ENCODE results near the gene GSTT4.

Gene GSTT4

GRCh38 chr22:24027389-24027975 is 22.2 kb upstream of the GSTT4 start:
- no peak overlapping the region for H2AFZ ChIP-seq (ENCODE audit: low read depth, low read length)
- H3K4me2 ChIP-seq (ENCODE audit: insufficient read depth, low read length) = no peak overlapping the region
- TF ChIP-seq EZH2 (IDR thresholded peaks at IDR 0.05; ENCODE audit: borderline replicate concordance, low read depth, low read length, severe bottlenecking) = no peak
- no peak for TF ChIP-seq CTCF (IDR thresholded peaks at IDR 0.05; ENCODE audit: borderline replicate concordance, extremely low read depth, low read length, poor library complexity, severe bottlenecking)
- ATAC-seq (ENCODE audit: insufficient read depth, low read depth) (no peak), DNase-seq (no peak)
- H3K79me2 ChIP-seq (ENCODE audit: insufficient read depth, low read length) = peaks cover 98% of the 10 kb centered on the region
- no peaks in the 10 kb centered on the region for H3K4me1 ChIP-seq (ENCODE audit: insufficient read depth, low read length)
- peaks cover 17% of the 10 kb centered on the region; the same call in 1 of the 2 replicates for H3K36me3 ChIP-seq (ENCODE audit: insufficient read depth, low read length)
- H3K9ac ChIP-seq (ENCODE audit: low read depth, low read length) = no peak overlapping the region
- no peak overlapping the region for H3K27ac ChIP-seq (ENCODE audit: low read length)
- H3K9me3 ChIP-seq (ENCODE audit: insufficient read depth, low read length, severe bottlenecking) = no peaks in the 10 kb centered on the region
- no peak overlapping the region for H3K4me3 ChIP-seq (ENCODE audit: low read depth in 1 of 2, low read length in 2 of 2)
- H3K27me3 ChIP-seq (ENCODE audit: insufficient read depth, low read length, poor library complexity) = no peaks in the 10 kb centered on the region
- H4K20me1 ChIP-seq (ENCODE audit: insufficient read depth, low read length) = peaks cover 33% of the 10 kb centered on the region

GRCh38 chr22:24026733-24027132 is 21.5 kb upstream of the GSTT4 start:
- no peak overlapping the region for H3K4me2 ChIP-seq (ENCODE audit: insufficient read depth, low read length)
- H3K36me3 ChIP-seq (ENCODE audit: insufficient read depth, low read length) = peaks cover 17% of the 10 kb centered on the region; the same call in 1 of the 2 replicates
- ATAC-seq (ENCODE audit: insufficient read depth, low read depth) = no peak
- no peaks in the 10 kb centered on the region for H3K9me3 ChIP-seq (ENCODE audit: insufficient read depth, low read length, severe bottlenecking)
- no peak overlapping the region for H3K4me3 ChIP-seq (ENCODE audit: low read depth in 1 of 2, low read length in 2 of 2)
- H2AFZ ChIP-seq (ENCODE audit: low read depth, low read length) = no peak overlapping the region
- no peaks in the 10 kb centered on the region for H3K4me1 ChIP-seq (ENCODE audit: insufficient read depth, low read length)
- no peaks in the 10 kb centered on the region for H3K27me3 ChIP-seq (ENCODE audit: insufficient read depth, low read length, poor library complexity)
- peaks cover 98% of the 10 kb centered on the region for H3K79me2 ChIP-seq (ENCODE audit: insufficient read depth, low read length)
- no peak overlapping the region for H3K27ac ChIP-seq (ENCODE audit: low read length)
- H4K20me1 ChIP-seq (ENCODE audit: insufficient read depth, low read length) = peaks cover 35% of the 10 kb centered on the region
- TF ChIP-seq EZH2 (IDR thresholded peaks at IDR 0.05; ENCODE audit: borderline replicate concordance, low read depth, low read length, severe bottlenecking) (no peak), CTCF (IDR thresholded peaks at IDR 0.05; ENCODE audit: borderline replicate concordance, extremely low read depth, low read length, poor library complexity, severe bottlenecking) (no peak)
- no peak overlapping the region for H3K9ac ChIP-seq (ENCODE audit: low read depth, low read length)
- no peak for DNase-seq

- H3K36me3 ChIP-seq (ENCODE audit: insufficient read depth, low read length) = peaks cover 15% of the 10 kb centered on the region; the same call in 1 of the 2 replicates
- H3K4me2 ChIP-seq (ENCODE audit: insufficient read depth, low read length) = no peak overlapping the region
- no peak overlapping the region for H2AFZ ChIP-seq (ENCODE audit: low read depth, low read length)
- peaks cover 29% of the 10 kb centered on the region for H4K20me1 ChIP-seq (ENCODE audit: insufficient read depth, low read length)
- H3K27ac ChIP-seq (ENCODE audit: low read length) = no peak overlapping the region
- ATAC-seq (ENCODE audit: insufficient read depth, low read depth) (no peak), DNase-seq (no peak)
- TF ChIP-seq CTCF (IDR thresholded peaks at IDR 0.05; ENCODE audit: borderline replicate concordance, extremely low read depth, low read length, poor library complexity, severe bottlenecking) = no peak
- no peak for TF ChIP-seq EZH2 (IDR thresholded peaks at IDR 0.05; ENCODE audit: borderline replicate concordance, low read depth, low read length, severe bottlenecking)
- H3K4me3 ChIP-seq (ENCODE audit: low read depth in 1 of 2, low read length in 2 of 2) = no peak overlapping the region
- H3K27me3 ChIP-seq (ENCODE audit: insufficient read depth, low read length, poor library complexity) = no peaks in the 10 kb centered on the region
- H3K79me2 ChIP-seq (ENCODE audit: insufficient read depth, low read length) = peaks cover 98% of the 10 kb centered on the region
- no peak overlapping the region for H3K9ac ChIP-seq (ENCODE audit: low read depth, low read length)
- no peaks in the 10 kb centered on the region for H3K4me1 ChIP-seq (ENCODE audit: insufficient read depth, low read length)
- H3K9me3 ChIP-seq (ENCODE audit: insufficient read depth, low read length, severe bottlenecking) = no peaks in the 10 kb centered on the region
These were observed 20.8 kb upstream of the GSTT4 start for GRCh38 chr22:24026056-24026455.
